Spleen (tissue), 7 donors: ENCODE results near the gene ZNF3.

Experiments used
- POLR2A ChIP-seq, 3 donors: fragments of 450-650 bp; IDR thresholded peaks; one replicate each; pipeline ENCODE4 v1.5.1; 2017; ENCODE audit warnings: antibody characterized with exemption in 3 of 3, mild to moderate bottlenecking in 1 of 3
- POLR2AphosphoS5 ChIP-seq, 3 donors: sonication (generic); formaldehyde crosslinking; IDR thresholded peaks; one replicate each; pipeline ENCODE4 v1.5.1; 2017; ENCODE audit warnings: antibody characterized with exemption in 3 of 3
- TF ChIP-seq, protein P1 (sequence below), 11 experiments: fragments of 200-600 bp in 7 of 11; fragments of 450-650 bp in 4 of 11; sonication (generic) in 4 of 11; IDR thresholded peaks in 8 of 11; conservative IDR thresholded peaks in 3 of 11; 1 replicate in 7 of 11; 2 replicates in 4 of 11; pipeline versions ENCODE4 v1.4.0 to v1.8.0; 2016 to 2021; ENCODE audit warnings: antibody characterized with exemption in 11 of 11, inconsistent platforms in 4 of 11, mild to moderate bottlenecking in 1 of 11
- donor health status: DM: no; HTN: no; CAD: no; lungs with moderate emphysema.
- donor health status: DM: no; HTN: no; CAD: no.
- donor health status: DM: no; HTN: no; CAD: no.

DNA sequence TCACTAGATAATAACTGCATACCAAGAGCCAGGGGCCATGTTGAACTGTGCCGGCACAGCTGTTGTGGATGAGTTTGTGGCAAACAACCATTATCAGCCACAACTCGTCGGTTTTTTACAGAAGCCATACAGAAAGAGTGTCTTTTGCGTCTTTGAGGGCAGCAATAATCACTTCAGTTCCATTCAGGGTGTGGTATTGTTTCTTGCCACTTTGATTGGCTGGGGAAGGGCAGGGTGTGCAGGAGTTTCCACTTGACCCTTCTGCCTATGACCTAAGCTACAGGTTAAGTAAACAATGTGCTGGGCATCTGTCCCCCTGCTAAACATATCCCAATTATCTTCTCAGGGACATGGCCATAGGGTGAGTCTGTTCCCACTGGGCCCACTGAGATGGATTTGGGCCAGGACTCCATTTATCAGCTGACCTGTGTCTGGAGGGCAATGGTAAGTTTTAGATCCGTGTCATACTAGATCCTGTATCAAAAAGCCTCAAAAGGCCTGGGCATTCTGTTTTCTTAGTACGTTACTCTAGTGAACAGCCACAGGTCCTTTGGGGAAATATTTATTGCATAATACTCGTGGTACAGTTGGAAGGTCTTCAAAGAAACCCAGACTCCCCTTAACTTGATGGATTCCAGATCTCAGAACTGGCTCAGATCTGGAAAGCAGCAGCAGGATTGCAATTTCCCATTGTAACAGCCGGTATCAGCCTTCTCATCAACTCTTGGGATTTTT lies 15.9 kb downstream of the ZNF3 start:
- TF ChIP-seq, protein P1, sequence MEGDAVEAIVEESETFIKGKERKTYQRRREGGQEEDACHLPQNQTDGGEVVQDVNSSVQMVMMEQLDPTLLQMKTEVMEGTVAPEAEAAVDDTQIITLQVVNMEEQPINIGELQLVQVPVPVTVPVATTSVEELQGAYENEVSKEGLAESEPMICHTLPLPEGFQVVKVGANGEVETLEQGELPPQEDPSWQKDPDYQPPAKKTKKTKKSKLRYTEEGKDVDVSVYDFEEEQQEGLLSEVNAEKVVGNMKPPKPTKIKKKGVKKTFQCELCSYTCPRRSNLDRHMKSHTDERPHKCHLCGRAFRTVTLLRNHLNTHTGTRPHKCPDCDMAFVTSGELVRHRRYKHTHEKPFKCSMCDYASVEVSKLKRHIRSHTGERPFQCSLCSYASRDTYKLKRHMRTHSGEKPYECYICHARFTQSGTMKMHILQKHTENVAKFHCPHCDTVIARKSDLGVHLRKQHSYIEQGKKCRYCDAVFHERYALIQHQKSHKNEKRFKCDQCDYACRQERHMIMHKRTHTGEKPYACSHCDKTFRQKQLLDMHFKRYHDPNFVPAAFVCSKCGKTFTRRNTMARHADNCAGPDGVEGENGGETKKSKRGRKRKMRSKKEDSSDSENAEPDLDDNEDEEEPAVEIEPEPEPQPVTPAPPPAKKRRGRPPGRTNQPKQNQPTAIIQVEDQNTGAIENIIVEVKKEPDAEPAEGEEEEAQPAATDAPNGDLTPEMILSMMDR (IDR thresholded peaks at IDR 0.05 in 8 of 11, conservative IDR thresholded peaks at IDR 0.05 in 3 of 11) = no peak
- TF ChIP-seq POLR2A (IDR thresholded peaks at IDR 0.05) (no peak), POLR2AphosphoS5 (IDR thresholded peaks at IDR 0.05) (peak in 1 of 3 donors; percentile 40)
